ENCODE results near the gene PCF11. TPM values are rescaled to one million over a fixed set of nuclear protein-coding genes. Genes with fewer than 3 reads are reported as not detected.
"Not testable (repeated sequence)": the region's sequence is repeated elsewhere in the genome, so short reads cannot be mapped to it uniquely, and the experiment has no call there.

The PCF11 gene
- total RNA-seq, 1 donor from 2014 or later, result 39.7 TPM

GRCh38 chr11:83195143-83195466, 38.2 kb downstream of the PCF11 start:
- Mint-ChIP-seq H3K27me3 (ENCODE audit: low read depth) (no peaks in the 10 kb centered on the region), H3K9me3 (ENCODE audit: low read depth) (no peaks in the 10 kb centered on the region), H3K36me3 (ENCODE audit: low read depth) (peaks cover 7% of the 10 kb centered on the region), H3K27ac (ENCODE audit: unreplicated experiment) (peak overlapping the region; percentile 99), H3K4me1 (ENCODE audit: low read depth) (peaks cover 45% of the 10 kb centered on the region), H3K4me3 (ENCODE audit: unreplicated experiment) (peak overlapping the region; percentile 98)
- no peak for TF ChIP-seq CTCF (IDR thresholded peaks at IDR 0.05)
- no peak for DNase-seq (ENCODE audit: low spot score)

- H3K4me1 Mint-ChIP-seq (ENCODE audit: low read depth), result peaks cover 45% of the 10 kb centered on the region
- peak overlapping the region; percentile 35 for H3K4me3 Mint-ChIP-seq (ENCODE audit: unreplicated experiment)
- no peak for TF ChIP-seq CTCF (IDR thresholded peaks at IDR 0.05)
- peak overlapping the region; percentile 99 for H3K27ac Mint-ChIP-seq (ENCODE audit: unreplicated experiment)
- H3K27me3 Mint-ChIP-seq (ENCODE audit: low read depth), result no peaks in the 10 kb centered on the region
- H3K9me3 Mint-ChIP-seq (ENCODE audit: low read depth), result no peaks in the 10 kb centered on the region
- no peak for DNase-seq (ENCODE audit: low spot score)
- peaks cover 7% of the 10 kb centered on the region for H3K36me3 Mint-ChIP-seq (ENCODE audit: low read depth)
These were observed 38.7 kb downstream of the PCF11 start for GRCh38 chr11:83195649-83196048.

- no peak for DNase-seq (ENCODE audit: low spot score)
- Mint-ChIP-seq H3K4me3 (ENCODE audit: unreplicated experiment) (no peak overlapping the region), H3K9me3 (ENCODE audit: low read depth) (no peaks in the 10 kb centered on the region), H3K27me3 (ENCODE audit: low read depth) (no peaks in the 10 kb centered on the region), H3K4me1 (ENCODE audit: low read depth) (peaks cover 22% of the 10 kb centered on the region), H3K27ac (ENCODE audit: unreplicated experiment) (no peak overlapping the region), H3K36me3 (ENCODE audit: low read depth) (peaks cover 16% of the 10 kb centered on the region)
- TF ChIP-seq CTCF (IDR thresholded peaks at IDR 0.05), result no peak
These were observed 43.1 kb downstream of the PCF11 start for GRCh38 chr11:83200035-83200434.

GRCh38 chr11:83205608-83206185, 48.8 kb downstream of the PCF11 start:
- H3K4me1 Mint-ChIP-seq (ENCODE audit: low read depth), result no peaks in the 10 kb centered on the region
- no peak overlapping the region for H3K27ac Mint-ChIP-seq (ENCODE audit: unreplicated experiment)
- no peaks in the 10 kb centered on the region for H3K9me3 Mint-ChIP-seq (ENCODE audit: low read depth)
- H3K4me3 Mint-ChIP-seq (ENCODE audit: unreplicated experiment), result no peak overlapping the region
- no peak for TF ChIP-seq CTCF (IDR thresholded peaks at IDR 0.05)
- H3K27me3 Mint-ChIP-seq (ENCODE audit: low read depth), result no peaks in the 10 kb centered on the region
- no peak for DNase-seq (ENCODE audit: low spot score)
- peaks cover 17% of the 10 kb centered on the region for H3K36me3 Mint-ChIP-seq (ENCODE audit: low read depth)

- H3K36me3 Mint-ChIP-seq (ENCODE audit: low read depth), result peaks cover 17% of the 10 kb centered on the region
- H3K9me3 Mint-ChIP-seq (ENCODE audit: low read depth), result no peaks in the 10 kb centered on the region
- no peaks in the 10 kb centered on the region for H3K4me1 Mint-ChIP-seq (ENCODE audit: low read depth)
- no peaks in the 10 kb centered on the region for H3K27me3 Mint-ChIP-seq (ENCODE audit: low read depth)
- TF ChIP-seq CTCF (IDR thresholded peaks at IDR 0.05), result no peak
- no peak overlapping the region for H3K4me3 Mint-ChIP-seq (ENCODE audit: unreplicated experiment)
- H3K27ac Mint-ChIP-seq (ENCODE audit: unreplicated experiment), result no peak overlapping the region
- no peak for DNase-seq (ENCODE audit: low spot score)
These were observed 49.3 kb downstream of the PCF11 start for GRCh38 chr11:83206221-83206620.

GRCh38 chr11:83206771-83207382, 49.9 kb downstream of the PCF11 start:
- not testable (repeated sequence) for H3K9me3 Mint-ChIP-seq (ENCODE audit: low read depth); H3K27ac Mint-ChIP-seq (ENCODE audit: unreplicated experiment); H3K4me3 Mint-ChIP-seq (ENCODE audit: unreplicated experiment); H3K27me3 Mint-ChIP-seq (ENCODE audit: low read depth); H3K4me1 Mint-ChIP-seq (ENCODE audit: low read depth); DNase-seq (ENCODE audit: low spot score)
- H3K36me3 Mint-ChIP-seq (ENCODE audit: low read depth), result peaks cover 15% of the 10 kb centered on the region
